Eye (tissue), 1 donor: ENCODE data around the gene CREM.
"Not testable (repeated sequence)": the region's sequence is repeated elsewhere in the genome, so short reads cannot be mapped to it uniquely, and the experiment has no call there.

Source experiments
- DNase-seq: peaks from one replicate; pipeline ENCODE4 v3.0.0-alpha.2; 2015

Gene CREM

GRCh38 chr10:35126530-35127288 is at the start of gene CREM:
Gene CREM, plus strand, starts transcription at chr10:35126846. Its CDS starts 10,990 bp downstream, at chr10:35137836.
- peak; percentile 99 for DNase-seq

GRCh38 chr10:35079265-35079664 is 47.4 kb upstream of the CREM start:
- DNase-seq = no peak

- DNase-seq = no peak
These were observed 46.9 kb upstream of the CREM start for GRCh38 chr10:35079763-35080162.

- DNase-seq = not testable (repeated sequence)
These were observed 46.4 kb upstream of the CREM start for GRCh38 chr10:35080261-35080660.

- DNase-seq = no peak
These were observed 43.4 kb upstream of the CREM start for GRCh38 chr10:35083242-35083641.

- DNase-seq = peak; percentile 62
These were observed 37.0 kb upstream of the CREM start for GRCh38 chr10:35089611-35090161.

GRCh38 chr10:35090162-35090954 is 36.3 kb upstream of the CREM start, which contains the start of gene CUL2:
Gene CUL2, minus strand, starts transcription at chr10:35090341. Its CDS starts 19,024 bp downstream, at chr10:35071317.
- peak; percentile 99 for DNase-seq

- no peak for DNase-seq
These were observed 34.5 kb upstream of the CREM start for GRCh38 chr10:35091994-35092790.

GRCh38 chr10:35092851-35093250 is 33.8 kb upstream of the CREM start:
- no peak for DNase-seq

GRCh38 chr10:35096312-35096711 is 30.3 kb upstream of the CREM start:
- DNase-seq = no peak

- DNase-seq = no peak
These were observed 29.1 kb upstream of the CREM start for GRCh38 chr10:35097510-35097909.

- DNase-seq = peak; percentile 26
These were observed 22.8 kb upstream of the CREM start for GRCh38 chr10:35103882-35104281.

GRCh38 chr10:35112571-35112970 is 14.1 kb upstream of the CREM start:
- DNase-seq = no peak

GRCh38 chr10:35119378-35119777 is 7.3 kb upstream of the CREM start:
- no peak for DNase-seq

- DNase-seq = no peak
These were observed 2.1 kb upstream of the CREM start for GRCh38 chr10:35124540-35124939.

- no peak for DNase-seq
These were observed 550 bp upstream of the CREM start for GRCh38 chr10:35126062-35126529.

GRCh38 chr10:35127289-35127891 is 744 bp downstream of the CREM start:
- peak; percentile 88 for DNase-seq

GRCh38 chr10:35129185-35129674 is 2.6 kb downstream of the CREM start:
- no peak for DNase-seq

GRCh38 chr10:35130663-35131062 is 4.0 kb downstream of the CREM start:
- DNase-seq = no peak

GRCh38 chr10:35132727-35133126 is 6.1 kb downstream of the CREM start:
- DNase-seq = no peak

- DNase-seq = no peak
These were observed 6.9 kb downstream of the CREM start for GRCh38 chr10:35133586-35133985.

GRCh38 chr10:35135861-35136260 is 9.2 kb downstream of the CREM start:
- no peak for DNase-seq
